KOPT-K1 (cell line): ENCODE results near the gene DLGAP4.
"Not testable (repeated sequence)": the region's sequence is repeated elsewhere in the genome, so short reads cannot be mapped to it uniquely, and the experiment has no call there.

Source experiments
- H3K27ac ChIP-seq: fragments of 200-600 bp; sonication (generic); 2 replicates; pipeline ENCODE4 v1.5.1; 2016; ENCODE audit warnings: antibody characterized with exemption, mild to moderate bottlenecking, low read depth, low read length; ENCODE audit not compliant: poor library complexity, severe bottlenecking
- H3K36me3 ChIP-seq: fragments of 200-600 bp; sonication (generic); 2 replicates; pipeline ENCODE4 v1.5.1; 2017; ENCODE audit warnings: antibody characterized with exemption, mild to moderate bottlenecking, low read length, moderate library complexity; ENCODE audit not compliant: insufficient read depth
- H3K9me3 ChIP-seq: fragments of 200-600 bp; sonication (generic); 2 replicates; pipeline ENCODE4 v1.5.1; 2017; ENCODE audit warnings: antibody characterized with exemption, low read length, mild to moderate bottlenecking; ENCODE audit not compliant: insufficient read depth, poor library complexity, severe bottlenecking

The DLGAP4 gene

DNA sequence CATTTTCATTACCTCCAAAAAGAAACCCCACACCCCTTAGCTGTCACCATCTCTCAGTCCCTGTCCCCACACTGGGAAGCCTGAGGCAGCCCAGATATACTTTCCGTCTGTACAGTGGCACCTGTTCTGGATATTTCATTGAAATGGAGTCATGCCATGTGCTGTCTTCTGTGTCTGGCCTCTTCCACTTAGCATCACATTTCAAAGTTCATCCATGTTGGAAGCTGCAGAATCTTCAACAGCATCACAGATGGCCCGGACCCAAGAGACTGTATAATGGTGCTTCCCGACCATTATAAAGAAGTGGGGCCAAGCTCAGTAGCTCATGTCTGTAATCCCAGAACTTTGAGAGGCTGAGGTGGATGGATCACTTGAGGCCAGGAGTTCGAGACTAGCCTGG, 58.4 kb downstream of the DLGAP4 start:
- Histone ChIP-seq H3K36me3 (no peaks in the 10 kb centered on the region), H3K9me3 (no peaks in the 10 kb centered on the region), H3K27ac (no peak overlapping the region)

DNA sequence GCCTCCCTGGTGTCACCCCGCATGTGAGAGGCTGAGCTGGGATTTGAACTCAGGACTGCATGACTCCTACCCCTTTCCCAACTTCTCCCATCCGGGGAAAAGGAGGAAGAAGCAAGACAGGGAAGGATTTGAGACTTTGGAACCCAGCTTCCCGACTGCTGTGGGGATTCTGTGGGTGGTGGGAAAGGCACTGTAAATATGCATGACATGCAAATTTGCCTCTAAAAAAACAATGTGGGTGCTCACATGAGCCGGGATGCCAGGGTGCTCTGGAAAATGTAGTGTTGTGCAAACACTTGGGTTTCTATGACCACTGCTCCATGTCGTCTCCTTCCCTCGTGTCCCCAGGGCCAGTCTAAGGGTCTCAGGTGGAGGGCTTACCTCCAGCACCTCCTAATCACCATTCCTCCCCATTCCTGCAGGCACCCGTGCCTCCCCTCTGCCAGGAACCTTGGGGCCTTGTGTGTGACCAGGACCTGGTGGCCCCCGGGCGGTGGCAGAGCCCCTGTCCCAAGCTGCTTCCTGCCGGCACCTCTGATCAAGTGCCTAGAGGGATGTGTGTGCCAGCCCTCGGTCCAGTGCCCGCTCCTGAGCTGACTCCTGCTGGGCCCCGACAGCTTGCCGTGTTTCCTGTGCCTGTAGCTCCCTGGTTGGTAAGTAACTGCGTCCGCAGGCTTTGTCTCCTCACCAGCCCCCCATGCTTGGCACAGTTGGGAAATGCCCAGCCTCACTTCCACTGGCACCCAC, 60.7 kb downstream of the DLGAP4 start:
- Histone ChIP-seq H3K27ac (no peak overlapping the region), H3K36me3 (no peaks in the 10 kb centered on the region), H3K9me3 (no peaks in the 10 kb centered on the region)

DNA sequence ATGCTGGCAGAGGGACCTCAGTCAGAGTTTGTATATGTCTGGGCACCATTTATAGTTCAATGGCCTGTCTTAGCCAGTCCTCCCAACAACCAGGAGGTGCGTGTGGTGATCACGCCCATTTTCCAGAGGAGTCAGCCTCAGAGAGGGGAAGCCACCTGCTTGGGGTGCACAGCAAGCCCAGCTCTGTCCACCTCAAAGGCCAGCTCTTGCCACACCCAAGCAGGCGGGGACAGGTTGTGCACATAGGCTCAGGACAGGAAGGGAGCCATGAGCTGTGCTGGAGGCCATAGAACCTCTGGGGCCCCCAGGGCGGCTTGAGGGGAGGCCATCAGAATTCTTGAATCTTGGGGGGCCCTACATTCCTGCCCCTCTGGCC, 61.2 kb downstream of the DLGAP4 start:
- H3K36me3 ChIP-seq, result no peaks in the 10 kb centered on the region
- H3K9me3 ChIP-seq, result no peaks in the 10 kb centered on the region
- no peak overlapping the region for H3K27ac ChIP-seq

GRCh38 chr20:36367907-36368799, 62.0 kb downstream of the DLGAP4 start:
- Histone ChIP-seq H3K9me3 (no peaks in the 10 kb centered on the region), H3K36me3 (no peaks in the 10 kb centered on the region), H3K27ac (no peak overlapping the region)

DNA sequence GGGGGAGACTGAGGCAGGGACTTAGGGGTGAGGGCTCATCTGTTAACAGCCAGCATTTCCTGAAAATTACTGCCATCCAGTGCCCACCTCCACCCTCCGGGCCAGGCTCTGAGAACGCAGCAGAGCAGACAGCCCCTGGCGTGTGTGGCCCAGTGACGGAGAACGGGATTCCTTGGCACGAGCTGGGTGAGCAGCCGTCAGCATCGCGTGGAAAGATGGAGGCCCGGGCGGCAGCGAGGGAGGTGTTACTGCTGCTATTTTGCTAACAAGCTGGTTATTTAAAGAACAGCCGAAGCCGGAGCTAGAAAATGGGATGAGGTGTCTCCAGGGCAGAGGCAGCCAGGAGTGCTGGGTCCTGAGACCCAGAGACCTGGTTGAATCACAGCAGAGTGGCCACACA, 62.7 kb downstream of the DLGAP4 start:
- H3K9me3 ChIP-seq, result no peaks in the 10 kb centered on the region
- no peak overlapping the region for H3K27ac ChIP-seq
- no peaks in the 10 kb centered on the region for H3K36me3 ChIP-seq

DNA sequence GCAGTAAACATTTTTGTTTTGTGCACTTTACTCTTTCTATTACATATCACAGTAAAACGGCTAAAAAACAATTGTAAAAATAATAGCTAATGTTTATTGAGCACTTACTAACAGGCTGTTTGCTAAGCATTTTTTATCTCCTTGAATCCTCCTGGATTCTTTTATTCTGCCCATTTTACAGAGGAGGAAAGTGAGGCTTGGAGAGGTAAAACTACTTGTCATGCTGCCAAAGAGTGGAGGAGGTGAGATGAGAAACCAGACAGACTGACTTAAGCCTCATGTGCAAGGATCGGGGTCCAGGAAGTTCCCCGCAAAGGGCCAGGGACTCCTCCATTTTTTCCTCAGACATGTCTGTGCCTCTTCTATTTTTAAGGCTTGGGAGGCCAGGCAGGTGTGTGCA, 63.6 kb downstream of the DLGAP4 start:
- Histone ChIP-seq H3K36me3 (no peaks in the 10 kb centered on the region), H3K27ac (no peak overlapping the region), H3K9me3 (no peaks in the 10 kb centered on the region)

- Histone ChIP-seq H3K27ac (no peak overlapping the region), H3K9me3 (no peaks in the 10 kb centered on the region), H3K36me3 (no peaks in the 10 kb centered on the region)
Observed at GRCh38 chr20:36370991-36371790, 65.1 kb downstream of the DLGAP4 start.

- no peak overlapping the region for H3K27ac ChIP-seq
- H3K36me3 ChIP-seq, result no peaks in the 10 kb centered on the region
- no peaks in the 10 kb centered on the region for H3K9me3 ChIP-seq
Observed at GRCh38 chr20:36372666-36373065, 66.5 kb downstream of the DLGAP4 start.

- Histone ChIP-seq H3K27ac (no peak overlapping the region), H3K9me3 (no peaks in the 10 kb centered on the region), H3K36me3 (no peaks in the 10 kb centered on the region)
Observed at GRCh38 chr20:36373089-36373488, 67.0 kb downstream of the DLGAP4 start.

DNA sequence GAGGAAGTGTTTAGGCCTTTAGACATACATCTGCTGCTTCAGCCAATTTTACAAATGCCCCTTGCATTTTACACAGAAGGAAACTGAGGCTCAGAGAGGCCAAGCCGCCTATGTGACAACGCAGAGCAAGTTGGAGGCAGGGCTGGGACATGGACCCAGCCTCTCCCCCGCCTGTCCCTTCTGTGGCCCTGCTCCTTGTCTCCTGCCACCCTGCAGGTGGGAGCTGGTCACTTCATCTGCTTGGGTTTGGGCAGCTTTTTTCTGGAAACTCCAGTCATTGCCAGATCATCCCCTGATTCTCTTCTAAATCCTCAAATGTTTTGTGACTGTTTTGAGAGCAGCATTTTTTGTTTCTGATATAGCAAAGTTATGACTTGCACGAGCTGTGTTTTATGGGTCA, 68.9 kb downstream of the DLGAP4 start:
- no peaks in the 10 kb centered on the region for H3K9me3 ChIP-seq
- H3K27ac ChIP-seq, result no peak overlapping the region
- no peaks in the 10 kb centered on the region for H3K36me3 ChIP-seq

- Histone ChIP-seq H3K9me3 (no peaks in the 10 kb centered on the region), H3K27ac (no peak overlapping the region), H3K36me3 (no peaks in the 10 kb centered on the region)
Observed at GRCh38 chr20:36377348-36378326, 71.5 kb downstream of the DLGAP4 start.

- Histone ChIP-seq H3K36me3 (no peaks in the 10 kb centered on the region), H3K27ac (no peak overlapping the region), H3K9me3 (no peaks in the 10 kb centered on the region)
Observed at GRCh38 chr20:36378686-36379085, 72.5 kb downstream of the DLGAP4 start.

DNA sequence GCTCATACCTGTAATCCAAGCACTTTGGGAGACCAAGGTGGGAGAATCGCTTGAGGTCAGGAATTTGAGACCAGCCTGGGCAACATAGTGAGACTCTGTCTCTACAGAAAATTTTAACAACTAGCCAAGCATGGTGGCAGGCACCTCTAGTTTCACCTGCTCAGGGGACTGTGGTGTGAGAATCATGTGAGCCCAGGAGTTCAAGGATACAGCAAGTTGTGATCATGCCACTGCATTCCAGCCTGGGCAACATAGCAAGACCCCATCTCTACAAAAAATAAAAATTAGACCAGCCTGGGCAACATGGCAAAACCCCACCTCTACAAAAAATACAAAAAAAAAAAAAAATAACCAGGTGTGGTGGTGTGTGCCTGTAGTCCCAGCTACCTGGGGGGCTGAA, 73.8 kb downstream of the DLGAP4 start:
- H3K9me3 ChIP-seq, H3K27ac ChIP-seq, H3K36me3 ChIP-seq: not testable (repeated sequence)

- Histone ChIP-seq H3K27ac (no peak overlapping the region), H3K9me3 (no peaks in the 10 kb centered on the region), H3K36me3 (no peaks in the 10 kb centered on the region)
Observed at GRCh38 chr20:36384022-36384619, 78.0 kb downstream of the DLGAP4 start.
